Head of caudate nucleus (tissue), 42 donors: ENCODE data around the gene MYO15A.

Source experiments
- DNase-seq, 42 donors: peaks; one replicate each; pipeline versions ENCODE4 v3.0.0 to v3.0.0-alpha.2; 2020 to 2021; ENCODE audit warnings: mixed read lengths in 7 of 42
- intact Hi-C: fragments of 100-400 bp; cut with DNase I; formaldehyde crosslinking; loops from one replicate; pipeline ENCODE4 v1.15.0; 2022

MYO15A gene

GRCh38 chr17:18177133-18177532 lies 68.6 kb downstream of the MYO15A start:
- intact Hi-C loops = no loop called here
- no peak for DNase-seq

GRCh38 chr17:18177722-18178121 lies 69.2 kb downstream of the MYO15A start:
- no peak for DNase-seq
- intact Hi-C loops = no loop called here

GRCh38 chr17:18179196-18179595 lies 70.6 kb downstream of the MYO15A start:
- no peak for DNase-seq
- intact Hi-C loops = no loop called here

GRCh38 chr17:18179804-18180203 lies 71.2 kb downstream of the MYO15A start:
- intact Hi-C loops = loop anchor here (10.0 kb wide), 1 partner anchor 135 kb away; the partner anchor contains the start of genes SMCR8 and TOP3A

GRCh38 chr17:18181358-18181757 lies 72.8 kb downstream of the MYO15A start:
- intact Hi-C loops = loop anchor here (10.0 kb wide), 1 partner anchor 133 kb away; the partner anchor contains the start of genes SMCR8 and TOP3A
- no peak for DNase-seq

More at GRCh38 chr17:18179804-18180203, 71.2 kb downstream of the MYO15A start:
- DNase-seq = peak in 3 of 42 donors; percentile 33 to 57 (median 47)

GRCh38 chr17:18182110-18182977 lies 73.8 kb downstream of the MYO15A start:
- peak in 1 of 42 donors; percentile 42 for DNase-seq
- intact Hi-C loops = loop anchor here (10.0 kb wide), 1 partner anchor 132 kb away; the partner anchor contains the start of genes SMCR8 and TOP3A

- intact Hi-C loops = loop anchor here (10.0 kb wide), 1 partner anchor 132 kb away; the partner anchor contains the start of genes SMCR8 and TOP3A
- DNase-seq = peak in 41 of 42 donors; percentile 73 to 93 (median 84)
Observed at GRCh38 chr17:18182978-18183333, 74.4 kb downstream of the MYO15A start.

GRCh38 chr17:18183334-18184142 lies 75.0 kb downstream of the MYO15A start, which contains the start of gene ALKBH5:
ALKBH5 (plus strand) TSS chr17:18183828; CDS start chr17:18184244, 416 bp downstream.
- intact Hi-C loops = loop anchor here (10.0 kb wide), 1 partner anchor 131 kb away; the partner anchor contains the start of genes SMCR8 and TOP3A

GRCh38 chr17:18184143-18185031 lies 75.8 kb downstream of the MYO15A start:
- peak; percentile 27 to 80 (median 63) for DNase-seq
- intact Hi-C loops = loop anchor here (5.0 to 10.0 kb wide), 2 partner anchors 38 to 130 kb away; partner anchors contain the start of genes SMCR8 and TOP3A

More at GRCh38 chr17:18183334-18184142, 75.0 kb downstream of the MYO15A start, which contains the start of gene ALKBH5:
- DNase-seq = peak; percentile 94 to 99 (median 98)

GRCh38 chr17:18185391-18185790 lies 76.8 kb downstream of the MYO15A start:
- peak in 2 of 42 donors; percentile 11 to 48 for DNase-seq
- intact Hi-C loops = loop anchor here (5.0 to 10.0 kb wide), 2 partner anchors 37 to 129 kb away; partner anchors contain the start of genes SMCR8 and TOP3A

- no peak for DNase-seq
- intact Hi-C loops = loop anchor here (5.0 to 10.0 kb wide), 2 partner anchors 36 to 129 kb away; partner anchors contain the start of genes SMCR8 and TOP3A
Observed at GRCh38 chr17:18185832-18186626, 77.5 kb downstream of the MYO15A start.

- intact Hi-C loops = loop anchor here (5.0 to 10.0 kb wide), 2 partner anchors 36 to 128 kb away; partner anchors contain the start of genes SMCR8 and TOP3A
- peak in 6 of 42 donors; percentile 14 to 57 (median 33) for DNase-seq
Observed at GRCh38 chr17:18186627-18186982, 78.0 kb downstream of the MYO15A start.

- DNase-seq = peak in 13 of 42 donors; percentile 17 to 66 (median 39)
- intact Hi-C loops = loop anchor here (5.0 to 10.0 kb wide), 2 partner anchors 35 to 128 kb away; partner anchors contain the start of genes SMCR8 and TOP3A
Observed at GRCh38 chr17:18187226-18187625, 78.7 kb downstream of the MYO15A start.

GRCh38 chr17:18187821-18188761 lies 79.5 kb downstream of the MYO15A start:
- DNase-seq = peak in 7 of 42 donors; percentile 18 to 74 (median 34)
- intact Hi-C loops = loop anchor here (5.0 to 10.0 kb wide), 2 partner anchors 34 to 127 kb away; partner anchors contain the start of genes SMCR8 and TOP3A

GRCh38 chr17:18190628-18191235 lies 82.2 kb downstream of the MYO15A start:
- no peak for DNase-seq
- intact Hi-C loops = no loop called here
